GM18868 (cell line): Measurements from ENCODE around the gene DLL4.

ENCODE experiments used
- ATAC-seq: cut with Tn5 transposase; IDR thresholded peaks from one replicate; pipeline ENCODE4 v1.9.1; 2021; ENCODE audit warnings: mild to moderate bottlenecking, moderate library complexity; ENCODE audit not compliant: unreplicated experiment

The DLL4 gene

DNA sequence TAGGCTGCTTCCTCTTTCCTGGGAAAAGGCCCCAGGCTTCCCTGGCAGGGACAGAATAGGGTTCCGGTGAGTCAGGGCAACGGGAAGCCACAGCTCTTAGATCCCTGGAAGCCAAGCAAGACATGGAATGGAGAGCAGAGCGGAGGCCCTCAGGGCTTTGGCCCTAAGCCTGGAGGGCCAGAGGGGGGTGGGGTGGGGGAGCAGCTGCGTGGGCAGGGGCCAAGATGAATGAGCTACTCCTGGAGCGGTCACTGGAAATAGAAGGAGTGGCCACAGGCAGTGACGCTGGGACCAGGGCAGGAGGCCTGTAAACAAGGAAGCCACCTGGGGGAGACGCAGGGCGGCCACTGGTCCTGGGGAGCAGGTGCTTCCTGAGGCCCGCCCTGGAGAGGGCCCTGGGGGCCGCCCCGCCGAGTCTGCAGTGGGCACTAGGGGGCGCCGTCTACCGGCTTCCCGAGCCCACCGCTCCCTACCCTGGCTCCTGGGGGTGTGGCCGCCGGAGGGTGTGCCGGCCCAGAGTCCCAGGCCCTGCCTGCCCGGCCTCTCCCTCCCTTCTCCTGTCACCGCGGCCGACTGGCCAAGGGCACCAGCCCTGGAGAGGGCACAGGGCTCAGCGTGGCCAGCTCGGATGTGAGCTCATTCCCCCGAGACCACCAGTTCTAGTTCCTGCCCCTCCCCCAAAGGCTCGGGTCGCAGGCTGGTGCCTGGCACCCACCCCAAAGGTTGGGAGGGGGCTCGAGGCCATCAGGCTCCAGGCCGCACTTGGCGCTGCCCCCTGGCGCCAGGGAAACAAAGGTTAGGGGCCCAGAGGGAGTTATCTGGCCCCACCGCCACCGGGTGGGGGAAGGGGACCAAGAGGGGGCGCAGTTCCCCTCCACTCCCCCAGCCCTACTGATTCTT lies 22.8 kb upstream of the DLL4 start:
- ATAC-seq, result peak; percentile 76

DNA sequence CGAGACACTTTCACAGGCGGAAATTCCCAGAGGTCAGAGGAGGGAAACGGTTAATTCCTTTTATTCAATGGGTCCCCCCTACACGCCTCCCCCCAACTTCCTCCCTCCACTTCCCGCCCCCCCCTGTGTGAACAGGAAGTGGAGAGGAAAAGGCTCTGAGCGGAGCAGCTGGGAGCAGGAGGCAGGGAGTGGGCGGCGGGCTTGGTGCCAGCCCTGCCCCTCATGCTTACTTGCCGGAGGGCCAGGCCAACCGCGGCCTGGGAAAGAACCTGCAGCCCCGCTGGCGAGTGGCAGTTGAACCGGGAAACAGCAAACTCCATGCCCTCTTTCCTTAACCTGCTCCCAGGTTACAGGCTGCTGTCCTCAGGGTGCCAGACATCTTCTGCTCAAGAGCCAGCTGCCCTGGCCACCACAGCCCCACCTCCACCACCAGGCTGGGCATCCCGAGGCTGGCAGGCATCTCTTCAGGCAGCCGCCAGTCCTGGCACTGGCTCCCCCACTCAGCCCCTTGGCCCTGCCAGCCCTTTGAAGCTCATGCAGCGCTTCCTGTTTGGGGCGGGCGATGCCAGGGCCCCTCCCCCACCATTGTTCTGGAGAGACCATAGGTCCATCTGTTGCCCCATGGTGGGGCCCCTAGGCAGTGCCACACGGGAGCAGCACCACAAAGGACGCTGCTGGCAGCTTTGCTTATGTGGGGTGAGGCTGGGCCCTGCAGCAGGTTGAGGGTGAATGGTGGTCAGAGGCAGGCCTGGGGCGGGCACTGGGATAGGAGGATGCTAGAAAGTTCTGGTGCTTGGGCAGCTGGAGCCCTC lies 21.9 kb upstream of the DLL4 start:
- no peak for ATAC-seq

GRCh38 chr15:40908095-40908494 lies 21.0 kb upstream of the DLL4 start:
- ATAC-seq, result no peak

DNA sequence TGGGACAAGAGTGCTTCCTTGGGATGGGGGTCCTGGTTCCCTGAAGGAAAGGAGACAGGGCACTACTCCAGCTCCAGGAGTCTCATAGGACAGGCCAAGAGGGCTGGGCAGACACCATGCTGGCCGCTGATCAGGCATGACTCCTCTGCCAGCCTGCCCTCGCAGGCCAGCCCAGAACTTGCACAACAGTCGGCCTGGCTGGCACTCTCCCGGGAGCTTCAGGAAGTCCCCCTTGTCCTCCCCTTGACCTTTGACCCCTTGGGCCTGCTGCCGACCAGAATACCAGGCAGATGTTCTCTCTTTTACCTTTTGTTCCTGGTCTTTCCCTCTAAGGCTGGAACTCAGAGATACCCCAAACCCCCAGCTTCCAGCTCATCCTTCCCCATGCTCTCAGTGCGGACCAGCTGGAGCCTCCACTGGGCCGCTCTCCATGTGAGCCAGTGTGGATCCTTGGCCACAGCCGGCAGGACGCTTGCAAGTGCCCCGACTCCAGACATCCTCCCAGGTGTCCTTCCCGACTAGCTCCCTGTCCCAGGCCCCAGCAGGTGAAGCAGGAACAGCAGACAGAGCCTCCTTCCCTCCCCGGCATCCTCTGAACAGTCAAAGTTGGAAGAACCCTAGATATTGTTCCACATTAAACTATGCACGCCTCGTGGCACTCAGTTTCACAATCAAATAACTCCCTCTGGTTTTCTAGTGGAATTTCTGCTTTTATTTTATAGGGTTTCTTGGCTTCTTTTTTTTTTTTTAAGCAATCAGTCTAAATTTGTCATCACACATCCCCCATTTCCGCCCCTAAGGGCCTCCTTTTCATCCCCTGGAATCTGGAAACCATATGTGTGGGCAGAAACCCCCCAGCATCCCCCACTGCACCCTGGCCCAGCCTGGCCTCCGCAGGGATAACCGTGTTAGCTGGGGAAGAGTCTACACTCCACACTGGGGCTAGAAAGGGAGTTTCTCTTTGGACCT lies 19.2 kb upstream of the DLL4 start:
- ATAC-seq, result no peak

GRCh38 chr15:40911141-40911540 lies 18.0 kb upstream of the DLL4 start:
- ATAC-seq, result no peak

- no peak for ATAC-seq
Measured at GRCh38 chr15:40911693-40912092, 17.4 kb upstream of the DLL4 start.

- no peak for ATAC-seq
Measured at GRCh38 chr15:40912478-40912877, 16.7 kb upstream of the DLL4 start.

DNA sequence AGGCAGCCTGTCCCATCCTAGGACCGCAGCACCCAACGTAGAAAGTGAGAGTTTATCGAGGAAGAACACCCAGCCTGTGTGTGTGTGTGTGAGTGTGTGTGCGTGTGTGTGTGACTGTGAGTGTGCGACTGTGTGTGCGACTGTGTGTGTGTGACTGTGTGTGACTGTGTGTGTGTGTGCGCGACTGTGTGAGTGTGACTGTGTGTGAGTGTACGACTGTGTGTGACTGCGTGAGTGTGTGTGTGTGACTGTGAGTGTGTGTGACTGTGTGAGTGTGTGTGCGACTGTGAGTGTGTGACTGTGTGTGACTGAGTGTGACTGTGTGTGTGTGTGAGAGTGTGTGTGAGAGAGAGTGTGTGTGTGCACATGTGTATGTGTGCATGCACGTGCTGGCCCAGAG lies 15.1 kb upstream of the DLL4 start:
- ATAC-seq, result no peak

- no peak for ATAC-seq
Measured at GRCh38 chr15:40914486-40914885, 14.7 kb upstream of the DLL4 start.

GRCh38 chr15:40915116-40915661 lies 14.0 kb upstream of the DLL4 start:
- no peak for ATAC-seq

DNA sequence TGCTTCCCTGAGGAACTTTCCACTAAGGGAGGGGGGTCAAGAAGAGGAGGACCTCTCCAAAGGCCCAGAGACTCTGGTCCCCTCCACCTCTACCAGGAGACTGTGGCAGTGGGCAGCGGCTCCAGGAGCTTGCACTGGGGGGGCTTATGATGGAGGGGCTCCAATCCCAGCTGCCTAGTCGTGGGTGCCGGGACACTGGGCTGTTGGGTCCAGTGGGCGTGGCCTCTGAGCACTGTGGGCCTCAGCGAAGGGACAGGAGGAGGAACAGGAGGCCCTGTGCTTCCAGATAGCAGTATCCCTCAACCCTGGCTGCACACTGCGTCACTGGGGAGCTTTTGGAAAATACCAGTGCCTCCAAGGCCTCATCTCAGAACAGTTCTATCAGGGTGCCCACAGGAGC lies 13.5 kb upstream of the DLL4 start:
- no peak for ATAC-seq

DNA sequence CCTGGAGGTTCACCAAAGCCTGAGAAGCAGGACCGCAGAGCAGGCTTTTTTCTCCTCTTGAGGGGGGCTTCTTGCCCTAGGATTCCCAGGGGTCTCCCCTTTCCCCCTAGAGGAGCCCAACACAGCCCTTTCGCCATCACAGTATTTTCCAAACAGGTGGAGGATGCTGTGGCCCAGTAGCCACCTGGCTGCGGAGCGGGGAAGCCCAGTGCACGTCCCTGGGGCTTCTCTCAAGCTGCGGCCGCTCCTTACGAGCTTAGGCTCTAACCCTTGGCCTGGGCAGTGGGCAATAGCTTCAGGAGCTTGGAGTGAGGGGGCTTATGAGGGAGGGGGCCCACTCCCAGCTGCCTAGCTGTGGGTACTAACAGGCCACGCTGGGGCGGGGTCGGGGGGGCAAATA lies 11.6 kb upstream of the DLL4 start:
- no peak for ATAC-seq

GRCh38 chr15:40918146-40918798 lies 10.9 kb upstream of the DLL4 start:
- ATAC-seq, result no peak

GRCh38 chr15:40918799-40919392 lies 10.2 kb upstream of the DLL4 start:
- ATAC-seq, result no peak

DNA sequence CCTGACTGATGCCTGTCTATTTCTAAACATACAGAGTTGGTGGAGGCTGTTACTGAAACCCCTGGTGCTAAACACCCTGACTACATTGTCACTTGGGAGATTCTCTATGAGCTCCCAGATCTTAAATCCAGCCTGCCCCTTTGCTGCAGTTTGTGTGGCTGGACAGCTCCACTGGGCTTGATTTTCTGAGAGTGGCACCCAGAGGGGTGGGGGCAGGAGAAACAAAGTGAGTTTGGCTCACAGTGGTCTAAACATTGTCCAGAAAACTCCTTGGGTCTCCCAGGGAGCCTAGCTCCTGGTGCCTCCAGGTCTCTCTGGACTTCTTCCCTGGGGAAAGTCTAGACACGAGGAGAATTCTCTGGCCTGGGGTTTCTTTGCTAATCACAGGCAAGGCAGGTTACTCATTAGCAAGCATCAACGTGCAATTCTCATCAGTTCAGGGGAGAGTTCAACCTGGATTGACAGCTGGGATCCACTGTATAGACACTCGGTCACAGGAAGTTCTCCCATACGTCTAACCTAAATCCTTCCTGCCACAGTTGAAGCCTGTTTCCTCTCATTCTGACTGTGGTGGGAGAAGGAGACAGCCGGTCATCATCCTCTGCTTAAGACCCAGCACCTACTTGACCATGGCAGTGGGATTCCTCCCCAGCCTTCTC lies 7.1 kb upstream of the DLL4 start:
- no peak for ATAC-seq

DNA sequence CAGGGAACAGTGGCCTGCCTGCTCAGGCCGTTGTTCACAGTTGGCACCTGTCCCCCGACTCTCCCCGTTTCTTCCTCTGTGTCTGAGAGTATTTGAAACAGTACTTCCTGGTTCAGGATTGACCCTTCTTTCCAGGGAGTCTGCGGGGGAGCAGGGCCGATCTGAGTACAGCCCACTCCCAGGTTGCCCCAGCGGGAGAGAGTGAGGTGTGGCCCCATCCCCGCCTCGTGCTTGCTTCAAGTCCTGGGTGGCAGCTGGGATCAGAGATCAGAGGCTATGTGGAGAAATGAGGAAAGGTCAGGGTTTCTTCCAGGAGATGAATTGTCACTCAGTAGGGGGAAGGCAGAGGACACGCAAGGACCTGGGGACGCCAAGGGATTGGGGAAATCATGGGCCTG lies 6.5 kb upstream of the DLL4 start:
- no peak for ATAC-seq

GRCh38 chr15:40923551-40923950 lies 5.6 kb upstream of the DLL4 start:
- ATAC-seq, result no peak

DNA sequence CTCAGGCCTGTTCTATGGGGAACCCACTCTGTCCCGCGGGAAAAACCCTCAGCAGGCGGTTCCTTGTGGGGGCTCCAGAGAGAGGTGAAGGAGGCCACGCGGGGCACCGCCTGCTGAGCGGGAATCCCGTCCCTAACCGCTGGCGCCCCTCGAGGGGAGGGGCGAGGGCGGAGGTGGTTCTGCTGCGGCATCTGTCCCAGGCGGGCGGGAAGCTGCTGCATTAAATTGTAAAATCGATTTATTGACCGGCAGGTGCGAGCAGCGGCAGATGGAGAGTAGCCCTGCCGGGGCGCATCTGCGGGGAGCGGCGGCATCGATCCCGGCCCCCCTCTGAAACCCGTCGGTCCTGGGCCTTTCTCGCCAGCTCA lies 3.7 kb upstream of the DLL4 start:
- no peak for ATAC-seq
